T-helper 17 cell (primary cell): Measurements from ENCODE around the gene ASL. TPM values are rescaled to one million over a fixed set of nuclear protein-coding genes. Genes with fewer than 3 reads are reported as not detected.
A peak's percentile ranks its signal among the peaks of the same experiment; 100 is the strongest.
"Not testable (repeated sequence)": the region's sequence is repeated elsewhere in the genome, so short reads cannot be mapped to it uniquely, and the experiment has no call there.

ENCODE experiments used
- ATAC-seq: fragments of 150-1000 bp; cut with Tn5 transposase; 2 replicates; pipeline ENCODE4 v1.10.0; 2021; ENCODE audit warnings: mild to moderate bottlenecking, moderate library complexity
- DNase-seq, 3 donors: peaks; one replicate each; pipeline versions ENCODE4 v3.0.0 to v3.0.0-alpha.2; 2020 to 2021
- H3K9me3 ChIP-seq: one replicate; pipeline ENCODE4 v1.7.0; 2013; ENCODE audit warnings: low read length, mild to moderate bottlenecking; ENCODE audit not compliant: control insufficient read depth, poor library complexity, severe bottlenecking
- H3K27ac Mint-ChIP-seq: one replicate; pipeline ENCODE4 v1.8.0; 2022; ENCODE audit warnings: mild to moderate bottlenecking, moderate library complexity, mixed read lengths
- H3K27me3 Mint-ChIP-seq: one replicate; pipeline ENCODE4 v1.8.0; 2022; ENCODE audit warnings: mixed read lengths
- H3K36me3 Mint-ChIP-seq: one replicate; pipeline ENCODE4 v1.8.0; 2022; ENCODE audit warnings: low read depth, mixed read lengths
- H3K4me1 Mint-ChIP-seq: one replicate; pipeline ENCODE4 v1.8.0; 2022; ENCODE audit warnings: mild to moderate bottlenecking, mixed read lengths
- H3K4me3 Mint-ChIP-seq: one replicate; pipeline ENCODE4 v1.8.0; 2022; ENCODE audit warnings: mild to moderate bottlenecking, moderate library complexity, mixed read lengths
- total RNA-seq, 4 donors: library from RNA in 2 of 4; stranded (reverse) in 2 of 4; gene quantifications; one replicate each; pipeline ENCODE4 v1.2.3 and lab custom pipeline; 2022 to 2026

Gene ASL
- total RNA-seq, 2 donors from 2014 or later = 12.7 to 16.5 TPM

DNA sequence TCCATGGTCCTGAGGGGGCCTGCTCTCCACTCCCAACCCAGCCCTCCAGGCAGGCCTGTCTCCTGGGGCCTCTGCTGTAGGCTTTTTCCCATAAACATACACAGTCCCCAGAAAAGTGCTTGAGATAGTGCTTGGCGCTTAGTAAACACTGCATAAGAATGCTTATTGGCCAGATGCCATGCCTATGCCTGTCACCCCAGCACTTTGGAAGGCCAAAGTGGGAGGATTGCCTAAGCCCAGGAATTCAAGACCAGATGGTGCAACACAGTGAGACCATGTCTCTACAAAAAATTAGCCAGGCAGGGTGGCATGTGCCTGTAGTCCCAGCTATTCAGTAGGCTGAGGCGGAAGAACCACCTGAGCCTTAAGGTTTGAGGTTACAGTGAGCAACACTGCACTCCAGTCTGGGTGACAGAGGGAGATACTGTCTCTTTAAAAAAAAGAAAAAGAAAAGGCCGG is 24.6 kb upstream of the ASL start:
- no peaks in the 10 kb centered on the region for H3K9me3 ChIP-seq
- no peaks in the 10 kb centered on the region for H3K27me3 Mint-ChIP-seq
- H3K36me3 Mint-ChIP-seq = no peaks in the 10 kb centered on the region
- H3K27ac Mint-ChIP-seq = no peak overlapping the region
- no peak for ATAC-seq
- peaks cover 2% of the 10 kb centered on the region for H3K4me1 Mint-ChIP-seq
- DNase-seq = no peak
- no peak overlapping the region for H3K4me3 Mint-ChIP-seq

DNA sequence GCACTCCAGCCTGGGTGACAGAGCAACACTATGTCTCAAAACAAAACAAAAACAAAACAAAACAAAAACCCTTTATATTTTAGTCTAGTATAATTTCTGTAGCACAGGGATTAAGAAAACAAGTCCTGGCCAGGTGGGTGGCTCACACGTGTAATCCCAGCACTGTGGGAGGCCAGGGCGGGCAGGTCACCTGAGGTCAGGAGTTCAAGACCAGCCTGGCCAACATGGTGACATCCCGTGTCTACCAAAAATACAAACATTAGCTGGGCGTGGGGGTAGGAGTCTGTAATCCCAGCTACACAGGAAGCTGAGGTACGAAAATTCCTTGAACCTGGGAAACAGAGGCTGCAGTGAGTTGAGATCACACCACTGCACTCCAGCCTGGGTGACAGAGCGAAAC is 23.2 kb upstream of the ASL start:
- no peak for DNase-seq
- H3K36me3 Mint-ChIP-seq = no peaks in the 10 kb centered on the region
- no peak overlapping the region for H3K4me3 Mint-ChIP-seq
- H3K27ac Mint-ChIP-seq = no peak overlapping the region
- H3K27me3 Mint-ChIP-seq = no peaks in the 10 kb centered on the region
- peaks cover 2% of the 10 kb centered on the region for H3K4me1 Mint-ChIP-seq
- H3K9me3 ChIP-seq = no peaks in the 10 kb centered on the region
- no peak for ATAC-seq

DNA sequence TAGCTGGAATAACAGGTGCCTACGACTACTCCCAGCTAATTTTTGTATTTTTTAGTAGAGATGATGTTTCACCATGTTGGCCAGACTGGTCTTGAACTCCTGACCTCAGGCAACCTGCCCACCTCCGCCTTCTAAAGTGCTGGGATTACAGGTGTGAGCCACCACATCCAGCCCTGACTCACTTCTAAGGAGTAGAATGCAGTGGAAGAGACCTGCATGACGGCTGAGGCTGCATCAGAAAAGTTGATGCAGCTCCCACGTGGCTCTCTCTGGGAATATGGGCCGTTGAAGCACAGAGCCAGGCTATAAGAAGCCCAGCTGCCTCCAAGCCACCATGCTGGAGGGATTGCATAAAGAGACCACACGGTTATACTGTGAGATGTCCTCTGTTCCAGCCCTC is 21.6 kb upstream of the ASL start:
- H3K27ac Mint-ChIP-seq = no peak overlapping the region
- peaks cover 2% of the 10 kb centered on the region for H3K4me1 Mint-ChIP-seq
- H3K36me3 Mint-ChIP-seq = no peaks in the 10 kb centered on the region

DNA sequence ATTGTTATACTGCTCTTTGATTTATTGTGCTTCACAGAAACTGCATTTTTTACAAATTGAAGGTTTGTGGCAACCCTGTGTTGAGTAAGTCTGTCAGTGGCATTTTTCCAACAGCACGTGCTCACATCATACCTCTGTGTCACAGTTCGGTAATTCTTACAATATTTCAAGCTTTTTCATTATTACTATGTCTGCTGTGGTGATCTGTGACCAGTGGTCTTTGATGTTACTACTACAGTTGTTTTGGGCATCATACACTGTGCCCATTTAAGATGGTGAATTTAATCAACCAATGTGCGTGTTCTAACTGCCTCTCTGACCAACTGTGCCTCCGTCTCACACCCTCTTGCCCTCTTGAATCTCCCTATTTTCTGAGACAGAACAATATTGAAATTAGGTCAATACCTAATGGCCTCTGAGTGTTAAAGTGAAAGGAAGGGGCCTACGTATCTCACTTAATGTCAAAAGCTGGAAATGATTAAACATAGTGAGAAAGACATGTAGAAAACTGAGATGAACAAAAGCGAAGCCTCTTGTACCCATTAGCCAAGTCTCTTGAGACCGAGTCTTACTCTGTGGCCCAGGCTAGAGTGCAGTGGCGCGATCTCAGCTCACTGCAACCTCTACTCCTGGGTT is 20.2 kb upstream of the ASL start:
- no peaks in the 10 kb centered on the region for H3K36me3 Mint-ChIP-seq
- ATAC-seq (no peak), DNase-seq (no peak)
- no peak overlapping the region for H3K4me3 Mint-ChIP-seq
- no peak overlapping the region for H3K27ac Mint-ChIP-seq
- no peaks in the 10 kb centered on the region for H3K27me3 Mint-ChIP-seq
- no peaks in the 10 kb centered on the region for H3K9me3 ChIP-seq
- H3K4me1 Mint-ChIP-seq = peaks cover 2% of the 10 kb centered on the region

More for the DNA sequence above, 21.6 kb upstream of the ASL start:
- no peak overlapping the region for H3K4me3 Mint-ChIP-seq
- H3K9me3 ChIP-seq = no peaks in the 10 kb centered on the region
- no peak for ATAC-seq
- no peaks in the 10 kb centered on the region for H3K27me3 Mint-ChIP-seq
- no peak for DNase-seq

- H3K4me1 Mint-ChIP-seq = no peaks in the 10 kb centered on the region
- no peak overlapping the region for H3K4me3 Mint-ChIP-seq
- no peaks in the 10 kb centered on the region for H3K36me3 Mint-ChIP-seq
- H3K9me3 ChIP-seq = no peaks in the 10 kb centered on the region
- H3K27ac Mint-ChIP-seq = no peak overlapping the region
- no peaks in the 10 kb centered on the region for H3K27me3 Mint-ChIP-seq
- DNase-seq = no peak
- no peak for ATAC-seq
Measured at GRCh38 chr7:66060796-66061195, 14.8 kb upstream of the ASL start.

DNA sequence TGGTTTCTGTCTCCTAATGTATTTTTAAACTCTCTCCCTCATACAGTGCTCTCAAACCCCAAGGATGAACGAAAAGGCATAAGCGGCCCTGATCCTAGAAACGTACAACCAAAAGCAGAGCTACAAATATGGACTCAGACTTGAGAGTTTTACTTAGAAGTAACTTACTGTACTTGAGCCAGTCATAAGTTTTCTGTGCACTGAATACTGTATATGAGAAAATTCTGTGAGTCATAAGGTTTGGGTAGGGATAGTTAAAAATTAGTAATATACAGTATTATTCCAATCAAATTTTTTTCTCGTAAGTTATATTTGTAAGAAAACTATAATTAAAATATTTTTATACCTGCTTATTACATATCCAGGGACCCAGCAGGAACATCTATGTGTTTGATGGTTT is 5.9 kb upstream of the ASL start:
- Mint-ChIP-seq H3K4me1 (peaks cover 3% of the 10 kb centered on the region), H3K4me3 (no peak overlapping the region), H3K27ac (no peak overlapping the region), H3K36me3 (no peaks in the 10 kb centered on the region), H3K27me3 (no peaks in the 10 kb centered on the region)
- no peak for ATAC-seq
- no peaks in the 10 kb centered on the region for H3K9me3 ChIP-seq
- DNase-seq = no peak

DNA sequence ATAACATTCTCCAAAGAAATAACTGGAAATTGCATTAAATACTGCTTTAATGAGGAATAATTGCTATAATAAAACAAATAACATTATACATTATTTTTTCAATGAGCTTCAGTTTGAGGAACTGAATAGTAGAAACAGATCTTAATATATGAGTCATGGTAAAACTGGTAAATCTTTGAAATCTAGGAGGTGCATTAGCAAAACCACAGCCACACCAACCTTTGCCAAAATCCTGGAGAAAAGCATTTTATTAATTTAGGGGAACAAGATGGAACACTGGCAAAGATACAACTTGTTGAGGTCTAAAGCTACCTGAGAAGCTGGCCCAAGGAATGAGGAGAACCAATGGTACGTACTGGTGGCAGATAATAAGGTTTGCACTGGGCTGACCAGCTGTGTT is 5.4 kb upstream of the ASL start:
- DNase-seq = no peak
- Mint-ChIP-seq H3K36me3 (no peaks in the 10 kb centered on the region), H3K4me3 (no peak overlapping the region), H3K27ac (no peak overlapping the region), H3K4me1 (peaks cover 3% of the 10 kb centered on the region), H3K27me3 (no peaks in the 10 kb centered on the region)
- H3K9me3 ChIP-seq = no peaks in the 10 kb centered on the region
- ATAC-seq = no peak

- not testable (repeated sequence) for DNase-seq, H3K27ac Mint-ChIP-seq, H3K4me1 Mint-ChIP-seq, H3K9me3 ChIP-seq, H3K36me3 Mint-ChIP-seq, H3K27me3 Mint-ChIP-seq, H3K4me3 Mint-ChIP-seq, ATAC-seq
Measured at GRCh38 chr7:66072208-66072607, 3.4 kb upstream of the ASL start.

- no peaks in the 10 kb centered on the region for H3K36me3 Mint-ChIP-seq
- H3K27ac Mint-ChIP-seq = peak overlapping the region; percentile 63
Measured at GRCh38 chr7:66076462-66077329, 1.1 kb downstream of the ASL start.

GRCh38 chr7:66078067-66078466 is 2.4 kb downstream of the ASL start:
- DNase-seq (no peak), ATAC-seq (no peak)
- no peaks in the 10 kb centered on the region for H3K36me3 Mint-ChIP-seq
- H3K9me3 ChIP-seq = no peaks in the 10 kb centered on the region
- H3K27ac Mint-ChIP-seq = no peak overlapping the region
- H3K4me1 Mint-ChIP-seq = peaks cover 7% of the 10 kb centered on the region
- H3K27me3 Mint-ChIP-seq = no peaks in the 10 kb centered on the region
- H3K4me3 Mint-ChIP-seq = no peak overlapping the region

More at GRCh38 chr7:66076462-66077329, 1.1 kb downstream of the ASL start:
- no peak for ATAC-seq
- no peaks in the 10 kb centered on the region for H3K9me3 ChIP-seq
- Mint-ChIP-seq H3K27me3 (no peaks in the 10 kb centered on the region), H3K4me3 (peak overlapping the region; percentile 91), H3K4me1 (peaks cover 8% of the 10 kb centered on the region)
- no peak for DNase-seq

- H3K9me3 ChIP-seq = no peaks in the 10 kb centered on the region
- no peak overlapping the region for H3K4me3 Mint-ChIP-seq
- DNase-seq (no peak), ATAC-seq (no peak)
- H3K27ac Mint-ChIP-seq = peak overlapping the region; percentile 16
- H3K4me1 Mint-ChIP-seq = peaks cover 6% of the 10 kb centered on the region
- no peaks in the 10 kb centered on the region for H3K27me3 Mint-ChIP-seq
- peaks cover 2% of the 10 kb centered on the region for H3K36me3 Mint-ChIP-seq
Measured at GRCh38 chr7:66082083-66082482, 6.5 kb downstream of the ASL start.

- Mint-ChIP-seq H3K36me3 (peaks cover 2% of the 10 kb centered on the region), H3K27me3 (no peaks in the 10 kb centered on the region), H3K27ac (no peak overlapping the region), H3K4me3 (no peak overlapping the region), H3K4me1 (peaks cover 3% of the 10 kb centered on the region)
- ATAC-seq = no peak
- H3K9me3 ChIP-seq = no peaks in the 10 kb centered on the region
- no peak for DNase-seq
Measured at GRCh38 chr7:66082886-66083415, 7.3 kb downstream of the ASL start.

DNA sequence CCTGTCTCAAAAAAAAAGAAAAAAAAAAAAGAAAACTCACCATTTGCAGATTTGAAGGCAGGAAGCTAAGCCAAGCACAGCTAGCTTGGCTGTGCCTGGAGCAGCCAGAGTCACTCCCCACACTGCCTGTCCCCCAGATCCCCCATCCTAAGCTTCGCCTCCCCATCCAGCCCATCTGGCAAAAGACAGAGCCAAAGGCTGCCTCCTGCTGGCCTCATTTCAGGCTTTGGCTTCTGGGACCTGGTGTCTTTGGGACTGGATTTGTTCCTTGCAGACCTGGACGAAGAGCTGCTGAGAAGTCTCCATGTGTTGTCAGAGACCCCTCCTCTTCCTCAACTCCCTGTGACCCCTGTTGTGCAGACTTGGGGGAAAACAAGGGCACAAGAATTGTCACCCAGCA is 8.1 kb downstream of the ASL start:
- H3K27ac Mint-ChIP-seq = no peak overlapping the region
- peaks cover 2% of the 10 kb centered on the region for H3K36me3 Mint-ChIP-seq
- H3K4me3 Mint-ChIP-seq = no peak overlapping the region
- peaks cover 3% of the 10 kb centered on the region for H3K4me1 Mint-ChIP-seq
- no peaks in the 10 kb centered on the region for H3K27me3 Mint-ChIP-seq
- no peaks in the 10 kb centered on the region for H3K9me3 ChIP-seq
- no peak for ATAC-seq
- no peak for DNase-seq
